Activated CD4-positive, alpha-beta memory T cell treated with anti-CD3 and anti-CD28 coated beads for 36 hours (primary cell): Measurements from ENCODE around the gene TAF1C. TPM values are rescaled to one million over a fixed set of nuclear protein-coding genes. Genes with fewer than 3 reads are reported as not detected.

Experiments used
- CTCF ChIA-PET: fragments of 350-600 bp; sonication (Branson Sonifier 250); formaldehyde crosslinking; loops from one replicate; lab custom pipeline; 2021; ENCODE audit warnings: antibody characterized with exemption, inconsistent platforms; lab: Charles Lee
- POLR2A ChIA-PET: fragments of 350-600 bp; sonication (Branson Sonifier 250); formaldehyde crosslinking; loops from one replicate; lab custom pipeline; 2021; ENCODE audit warnings: antibody characterized with exemption; lab: Charles Lee
- DNase-seq: peaks from one replicate; pipeline ENCODE4 v3.0.0-alpha.2; 2020
- H3K27ac Mint-ChIP-seq: one replicate; pipeline ENCODE4 v1.8.0; 2021; ENCODE audit warnings: mixed read lengths
- H3K27me3 Mint-ChIP-seq: one replicate; pipeline ENCODE4 v1.8.0; 2021; ENCODE audit warnings: mixed read lengths
- H3K36me3 Mint-ChIP-seq: one replicate; pipeline ENCODE4 v1.8.0; 2021; ENCODE audit warnings: mixed read lengths
- H3K4me1 Mint-ChIP-seq: one replicate; pipeline ENCODE4 v1.8.0; 2021; ENCODE audit warnings: low read depth, mixed read lengths
- H3K4me3 Mint-ChIP-seq: one replicate; pipeline ENCODE4 v1.8.0; 2021; ENCODE audit warnings: mild to moderate bottlenecking, mixed read lengths
- H3K9me3 Mint-ChIP-seq: one replicate; pipeline ENCODE4 v1.8.0; 2021; ENCODE audit warnings: mixed read lengths
- intact Hi-C: fragments of 100-400 bp; cut with micrococcal nuclease; formaldehyde crosslinking; loops from one replicate; pipeline ENCODE4 v1.15.1; 2023
- total RNA-seq, 2 experiments: library from RNA; stranded (reverse); gene quantifications; one replicate each; pipeline ENCODE4 v1.2.3, GENCODE V29; 2021

Gene TAF1C
- total RNA-seq, 2 experiments from 2014 or later, result 44.7 to 48.1 TPM

GRCh38 chr16:84166796-84167695 is 19.8 kb downstream of the TAF1C start:
- CTCF ChIA-PET, result interaction anchor here (1.2 to 3.0 kb wide), 5 partner anchors 8 to 83 kb away, joined by 4 to 10 read pairs (median 6); partner anchors contain the start of gene TAF1C
- intact Hi-C loops, result loop anchor here (5.0 kb wide), 1 partner anchor 890 kb away; no protein-coding TSS in a partner anchor
- DNase-seq, result peak; percentile 78

GRCh38 chr16:84165746-84166145 is 21.1 kb downstream of the TAF1C start:
- Mint-ChIP-seq H3K4me3 (no peak overlapping the region), H3K36me3 (no peaks in the 10 kb centered on the region), H3K9me3 (no peaks in the 10 kb centered on the region), H3K27ac (no peak overlapping the region), H3K27me3 (peaks cover 31% of the 10 kb centered on the region), H3K4me1 (peaks cover 4% of the 10 kb centered on the region)
- ChIA-PET POLR2A (no interaction called here), CTCF (interaction anchor here (1.6 kb wide), 1 partner anchor 82 kb away, joined by 4 read pairs; no protein-coding TSS in a partner anchor)
- intact Hi-C loops, result loop anchor here (5.0 kb wide), 1 partner anchor 892 kb away; no protein-coding TSS in a partner anchor
- DNase-seq, result no peak

More at GRCh38 chr16:84166796-84167695, 19.8 kb downstream of the TAF1C start:
- POLR2A ChIA-PET, result interaction anchor here (1.1 to 1.5 kb wide), 4 partner anchors 11 to 82 kb away, joined by 3 to 5 read pairs (median 3); no protein-coding TSS in a partner anchor
- Mint-ChIP-seq H3K27ac (no peak overlapping the region), H3K36me3 (no peaks in the 10 kb centered on the region), H3K4me1 (peaks cover 4% of the 10 kb centered on the region), H3K4me3 (no peak overlapping the region), H3K27me3 (peaks cover 29% of the 10 kb centered on the region), H3K9me3 (no peaks in the 10 kb centered on the region)

- Mint-ChIP-seq H3K4me1 (peaks cover 3% of the 10 kb centered on the region), H3K36me3 (no peaks in the 10 kb centered on the region), H3K9me3 (no peaks in the 10 kb centered on the region), H3K27me3 (peaks cover 37% of the 10 kb centered on the region), H3K4me3 (no peak overlapping the region), H3K27ac (no peak overlapping the region)
- CTCF ChIA-PET, result no interaction called here
- POLR2A ChIA-PET, result no interaction called here
- intact Hi-C loops, result no loop called here
- DNase-seq, result no peak
Measured at GRCh38 chr16:84161801-84162200, 25.1 kb downstream of the TAF1C start.

- Mint-ChIP-seq H3K36me3 (no peaks in the 10 kb centered on the region), H3K4me3 (no peak overlapping the region), H3K27me3 (peaks cover 37% of the 10 kb centered on the region), H3K4me1 (no peaks in the 10 kb centered on the region), H3K9me3 (no peaks in the 10 kb centered on the region), H3K27ac (no peak overlapping the region)
- CTCF ChIA-PET, result interaction anchor here (1.0 to 1.4 kb wide), 3 partner anchors 14 to 76 kb away, joined by 3 to 11 read pairs (median 3); no protein-coding TSS in a partner anchor
- intact Hi-C loops, result no loop called here
- DNase-seq, result no peak
- POLR2A ChIA-PET, result no interaction called here
Measured at GRCh38 chr16:84161037-84161436, 25.8 kb downstream of the TAF1C start.

- no peaks in the 10 kb centered on the region for H3K36me3 Mint-ChIP-seq
- ChIA-PET CTCF (interaction anchor here (1.0 to 1.1 kb wide), 2 partner anchors 19 to 75 kb away, joined by 3 read pairs; no protein-coding TSS in a partner anchor), POLR2A (no interaction called here)
- intact Hi-C loops, result no loop called here
- no peak for DNase-seq
- H3K9me3 Mint-ChIP-seq, result no peaks in the 10 kb centered on the region
- H3K4me1 Mint-ChIP-seq, result no peaks in the 10 kb centered on the region
- peaks cover 39% of the 10 kb centered on the region for H3K27me3 Mint-ChIP-seq
- H3K27ac Mint-ChIP-seq, result no peak overlapping the region
- H3K4me3 Mint-ChIP-seq, result no peak overlapping the region
Measured at GRCh38 chr16:84159800-84160199, 27.1 kb downstream of the TAF1C start.

GRCh38 chr16:84159007-84159406 is 27.9 kb downstream of the TAF1C start:
- Mint-ChIP-seq H3K36me3 (no peaks in the 10 kb centered on the region), H3K27ac (no peak overlapping the region), H3K4me3 (no peak overlapping the region), H3K27me3 (peaks cover 33% of the 10 kb centered on the region), H3K9me3 (no peaks in the 10 kb centered on the region), H3K4me1 (no peaks in the 10 kb centered on the region)
- POLR2A ChIA-PET, result no interaction called here
- intact Hi-C loops, result no loop called here
- CTCF ChIA-PET, result no interaction called here
- DNase-seq, result no peak

- POLR2A ChIA-PET, result no interaction called here
- intact Hi-C loops, result no loop called here
- H3K4me1 Mint-ChIP-seq, result no peaks in the 10 kb centered on the region
Measured at GRCh38 chr16:84156342-84156784, 30.5 kb downstream of the TAF1C start.

GRCh38 chr16:84155771-84156170 is 31.1 kb downstream of the TAF1C start:
- POLR2A ChIA-PET, result interaction anchor here (0.7 to 0.8 kb wide), 2 partner anchors 12 to 133 kb away, joined by 3 to 10 read pairs; no protein-coding TSS in a partner anchor
- DNase-seq, result no peak
- no peaks in the 10 kb centered on the region for H3K9me3 Mint-ChIP-seq
- peaks cover 26% of the 10 kb centered on the region for H3K27me3 Mint-ChIP-seq
- H3K27ac Mint-ChIP-seq, result no peak overlapping the region
- CTCF ChIA-PET, result interaction anchor here (0.8 to 1.1 kb wide), 2 partner anchors 9 to 31 kb away, joined by 3 to 5 read pairs; partner anchors contain the start of gene TAF1C
- no peaks in the 10 kb centered on the region for H3K4me1 Mint-ChIP-seq
- no peaks in the 10 kb centered on the region for H3K36me3 Mint-ChIP-seq
- intact Hi-C loops, result no loop called here
- no peak overlapping the region for H3K4me3 Mint-ChIP-seq

More at GRCh38 chr16:84156342-84156784, 30.5 kb downstream of the TAF1C start:
- Mint-ChIP-seq H3K9me3 (no peaks in the 10 kb centered on the region), H3K36me3 (no peaks in the 10 kb centered on the region), H3K27me3 (peaks cover 26% of the 10 kb centered on the region), H3K27ac (no peak overlapping the region), H3K4me3 (no peak overlapping the region)
- CTCF ChIA-PET, result interaction anchor here (0.8 to 1.1 kb wide), 2 partner anchors 9 to 31 kb away, joined by 3 to 5 read pairs; partner anchors contain the start of gene TAF1C
- DNase-seq, result no peak

GRCh38 chr16:84155226-84155625 is 31.6 kb downstream of the TAF1C start:
- Mint-ChIP-seq H3K4me3 (no peak overlapping the region), H3K36me3 (no peaks in the 10 kb centered on the region), H3K9me3 (no peaks in the 10 kb centered on the region), H3K27ac (no peak overlapping the region), H3K27me3 (peaks cover 26% of the 10 kb centered on the region), H3K4me1 (no peaks in the 10 kb centered on the region)
- intact Hi-C loops, result no loop called here
- POLR2A ChIA-PET, result interaction anchor here (0.7 to 0.8 kb wide), 2 partner anchors 12 to 133 kb away, joined by 3 to 10 read pairs; no protein-coding TSS in a partner anchor
- CTCF ChIA-PET, result interaction anchor here (1.1 kb wide), 1 partner anchor 32 kb away, joined by 5 read pairs; the partner anchor contains the start of gene TAF1C
- DNase-seq, result no peak

GRCh38 chr16:84153660-84154214 is 33.1 kb downstream of the TAF1C start:
- intact Hi-C loops, result no loop called here
- DNase-seq, result no peak
- Mint-ChIP-seq H3K36me3 (no peaks in the 10 kb centered on the region), H3K9me3 (no peaks in the 10 kb centered on the region), H3K27ac (no peak overlapping the region), H3K27me3 (peaks cover 16% of the 10 kb centered on the region), H3K4me1 (no peaks in the 10 kb centered on the region), H3K4me3 (no peak overlapping the region)
- POLR2A ChIA-PET, result no interaction called here
- CTCF ChIA-PET, result no interaction called here

- Mint-ChIP-seq H3K9me3 (no peaks in the 10 kb centered on the region), H3K4me1 (no peaks in the 10 kb centered on the region), H3K27ac (no peak overlapping the region), H3K4me3 (no peak overlapping the region), H3K27me3 (peaks cover 7% of the 10 kb centered on the region), H3K36me3 (no peaks in the 10 kb centered on the region)
- ChIA-PET POLR2A (interaction anchor here (1.0 kb wide), 1 partner anchor 12 kb away, joined by 3 read pairs; no protein-coding TSS in a partner anchor), CTCF (interaction anchor here (1.1 kb wide), 1 partner anchor 36 kb away, joined by 3 read pairs; the partner anchor contains the start of gene TAF1C)
- intact Hi-C loops, result no loop called here
- DNase-seq, result no peak
Measured at GRCh38 chr16:84150926-84151325, 35.9 kb downstream of the TAF1C start.
